ENCODE measurements around the gene DOCK2.
"Not testable (repeated sequence)": the region's sequence is repeated elsewhere in the genome, so short reads cannot be mapped to it uniquely, and the experiment has no call there.

The DOCK2 gene

GRCh38 chr5:169944115-169944514 is 307.0 kb downstream of the DOCK2 start:
- DNase-seq (ENCODE audit: low spot score) = no peak

GRCh38 chr5:169944922-169945680 is 308.0 kb downstream of the DOCK2 start:
- no peak for DNase-seq (ENCODE audit: low spot score)

GRCh38 chr5:169945831-169946261 is 308.8 kb downstream of the DOCK2 start:
- DNase-seq (ENCODE audit: low spot score) = peak; percentile 86

GRCh38 chr5:169946743-169947295 is 309.7 kb downstream of the DOCK2 start:
- no peak for DNase-seq (ENCODE audit: low spot score)

GRCh38 chr5:169950333-169950732 is 313.3 kb downstream of the DOCK2 start:
- DNase-seq (ENCODE audit: low spot score) = no peak

- DNase-seq (ENCODE audit: low spot score) = not testable (repeated sequence)
Observed at GRCh38 chr5:169953196-169953595, 316.1 kb downstream of the DOCK2 start.

- DNase-seq (ENCODE audit: low spot score) = no peak
Observed at GRCh38 chr5:169954786-169955185, 317.7 kb downstream of the DOCK2 start.

- no peak for DNase-seq (ENCODE audit: low spot score)
Observed at GRCh38 chr5:169956126-169956525, 319.1 kb downstream of the DOCK2 start.

GRCh38 chr5:169956756-169957155 is 319.7 kb downstream of the DOCK2 start:
- DNase-seq (ENCODE audit: low spot score) = no peak

GRCh38 chr5:169958278-169958677 is 321.2 kb downstream of the DOCK2 start:
- DNase-seq (ENCODE audit: low spot score) = no peak

- no peak for DNase-seq (ENCODE audit: low spot score)
Observed at GRCh38 chr5:169960659-169961058, 323.6 kb downstream of the DOCK2 start.

GRCh38 chr5:169964246-169964645 is 327.2 kb downstream of the DOCK2 start:
- no peak for DNase-seq (ENCODE audit: low spot score)

GRCh38 chr5:169970339-169970738 is 333.3 kb downstream of the DOCK2 start:
- DNase-seq (ENCODE audit: low spot score) = no peak

GRCh38 chr5:169970911-169971765 is 334.1 kb downstream of the DOCK2 start:
- DNase-seq (ENCODE audit: low spot score) = peak; percentile 77

- no peak for DNase-seq (ENCODE audit: low spot score)
Observed at GRCh38 chr5:169971780-169972179, 334.7 kb downstream of the DOCK2 start.

- DNase-seq (ENCODE audit: low spot score) = no peak
Observed at GRCh38 chr5:169973056-169973455, 336.0 kb downstream of the DOCK2 start.

- no peak for DNase-seq (ENCODE audit: low spot score)
Observed at GRCh38 chr5:169974121-169974770, 337.2 kb downstream of the DOCK2 start.

GRCh38 chr5:169978714-169979113 is 341.6 kb downstream of the DOCK2 start:
- DNase-seq (ENCODE audit: low spot score) = no peak

- DNase-seq (ENCODE audit: low spot score) = no peak
Observed at GRCh38 chr5:169979871-169980270, 342.8 kb downstream of the DOCK2 start.

- DNase-seq (ENCODE audit: low spot score) = peak; percentile 76
Observed at GRCh38 chr5:169980418-169981053, 343.5 kb downstream of the DOCK2 start, which contains the start of gene INSYN2B. TSS of gene INSYN2B (minus strand) at chr5:169980495. CDS start at chr5:169883898, 96,597 bp downstream.

GRCh38 chr5:169988206-169988605 is 351.1 kb downstream of the DOCK2 start:
- no peak for DNase-seq (ENCODE audit: low spot score)

- DNase-seq (ENCODE audit: low spot score) = no peak
Observed at GRCh38 chr5:169988947-169989346, 351.9 kb downstream of the DOCK2 start.
